ENCODE data around the gene NDST4.

Gene NDST4

DNA sequence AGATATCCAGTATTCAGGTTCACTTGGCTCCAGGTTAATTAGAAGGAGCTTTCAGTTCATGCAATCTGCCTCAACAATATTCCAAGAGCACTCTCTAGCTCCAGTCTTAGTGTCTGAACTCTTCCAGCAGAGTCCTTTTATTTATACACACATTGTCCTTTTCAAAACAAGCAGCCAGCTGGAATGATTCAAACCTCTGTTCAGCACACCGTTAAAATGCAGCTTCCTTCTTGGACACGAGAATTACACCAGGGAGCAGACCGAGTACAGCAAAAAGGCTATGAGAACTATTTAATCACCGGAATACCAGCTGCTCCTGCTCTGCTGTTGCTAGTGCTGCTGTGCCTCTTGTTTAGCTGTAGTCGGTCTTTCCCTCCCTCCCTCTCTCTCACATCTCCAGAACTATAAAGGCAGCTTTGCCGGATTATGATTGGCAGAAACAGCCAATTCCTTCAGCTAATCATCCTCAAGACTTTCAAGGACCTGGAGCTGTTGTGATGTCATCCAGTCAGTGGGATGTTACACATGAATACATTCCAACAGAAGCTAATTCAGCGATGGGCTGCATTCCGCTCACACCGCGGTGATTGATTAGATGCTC is at the start of gene NDST4:
TSS of gene NDST4 (minus strand) at position 115 of the 601 bp plus-strand sequence. CDS start 36,584 bp downstream, outside the sequence.
- peak; percentile 0 for DNase-seq (ENCODE audit: low read depth)

DNA sequence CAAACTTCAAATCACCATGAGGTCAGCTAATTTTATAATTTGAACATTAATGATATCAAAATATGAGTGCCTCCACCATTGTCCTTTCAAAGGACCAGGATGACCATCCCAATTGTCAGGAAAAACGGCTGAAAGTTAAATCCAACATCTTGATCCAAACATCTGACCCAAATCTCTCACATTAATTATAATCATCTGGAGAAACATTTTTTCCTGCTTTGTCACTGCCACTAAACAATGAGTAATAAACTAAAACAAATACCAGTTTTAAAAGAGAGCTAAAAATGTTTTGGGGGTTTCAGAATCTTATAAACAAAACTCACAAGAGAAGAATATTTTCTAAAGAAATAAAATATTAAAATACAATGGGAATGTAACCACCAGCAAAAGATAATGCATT is 45.7 kb upstream of the NDST4 start:
- DNase-seq (ENCODE audit: low read depth): peak; percentile 10

DNA sequence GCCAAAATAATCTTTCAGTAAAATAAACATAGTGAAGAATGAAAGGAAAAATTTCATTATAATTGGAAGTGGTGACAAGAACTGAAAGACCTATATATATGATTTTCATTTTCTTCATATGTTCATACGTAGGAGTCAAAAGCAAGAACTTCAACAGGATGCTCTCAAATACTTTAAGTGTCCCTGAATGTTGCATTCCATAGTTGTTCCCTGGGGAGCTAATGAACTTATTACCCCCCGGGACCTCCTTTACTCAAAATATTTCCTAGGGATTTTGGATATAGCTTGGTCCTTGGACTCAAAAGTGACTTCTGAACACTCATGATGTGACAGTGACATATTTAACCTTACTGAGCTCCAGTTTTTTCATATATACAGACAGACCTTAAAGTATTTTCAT is 44.9 kb upstream of the NDST4 start:
- no peak for DNase-seq (ENCODE audit: low read depth)

DNA sequence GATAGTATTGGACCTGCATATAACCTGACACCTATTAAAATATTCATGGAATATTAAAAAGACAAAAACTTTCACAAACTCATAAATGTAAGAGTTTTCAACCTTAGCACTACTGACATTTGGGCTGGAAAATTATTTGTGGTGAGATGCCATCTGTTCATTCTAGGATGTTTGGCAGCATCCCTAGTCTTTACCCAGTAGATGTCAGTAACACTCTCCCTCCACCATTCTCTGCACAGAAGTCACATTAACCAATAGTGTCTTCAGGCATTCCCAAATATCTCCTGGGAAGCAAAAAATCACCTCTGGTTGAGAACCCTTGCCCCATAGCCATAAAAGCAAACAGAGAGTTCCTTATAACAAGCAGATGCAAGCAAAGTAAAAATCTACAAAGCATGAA is 41.4 kb upstream of the NDST4 start:
- DNase-seq (ENCODE audit: low read depth): no peak

DNA sequence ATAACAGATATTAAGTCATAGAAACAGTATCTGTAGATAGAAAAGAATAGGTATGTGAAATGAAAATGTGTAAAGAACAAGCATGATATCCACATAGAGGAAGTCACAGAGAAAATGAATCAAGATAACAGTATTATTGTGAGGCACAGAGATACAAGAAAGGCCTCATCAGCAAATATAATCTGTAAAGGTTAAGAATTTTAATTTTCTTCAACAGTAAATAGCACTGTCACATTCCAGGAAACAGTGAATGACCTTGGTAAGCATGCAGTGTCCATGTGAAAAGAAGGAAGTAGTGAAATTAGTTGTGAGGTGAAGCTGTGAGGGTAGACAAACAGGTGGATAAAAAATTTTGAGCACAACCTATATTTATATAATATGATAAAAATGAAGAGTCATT is 39.5 kb upstream of the NDST4 start:
- no peak for DNase-seq (ENCODE audit: low read depth)

DNA sequence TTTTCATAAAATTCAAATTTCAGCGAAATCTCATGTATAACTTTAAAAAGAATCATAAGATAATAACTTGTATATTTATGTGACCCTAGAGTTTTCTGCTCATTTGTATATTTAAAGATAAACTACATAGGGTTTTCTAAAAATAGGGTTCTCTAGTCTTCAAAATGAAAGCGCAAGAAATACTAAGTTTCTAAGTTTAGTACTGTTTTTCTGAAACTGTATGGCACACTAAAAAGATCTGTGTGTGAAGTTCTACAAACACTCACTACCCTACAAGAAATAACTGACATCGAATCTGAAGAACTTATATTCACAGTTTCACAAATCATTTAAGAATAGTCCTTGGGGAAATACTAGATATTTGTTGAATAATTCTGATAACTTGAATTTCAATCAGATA is 38.7 kb upstream of the NDST4 start:
- DNase-seq (ENCODE audit: low read depth): no peak

DNA sequence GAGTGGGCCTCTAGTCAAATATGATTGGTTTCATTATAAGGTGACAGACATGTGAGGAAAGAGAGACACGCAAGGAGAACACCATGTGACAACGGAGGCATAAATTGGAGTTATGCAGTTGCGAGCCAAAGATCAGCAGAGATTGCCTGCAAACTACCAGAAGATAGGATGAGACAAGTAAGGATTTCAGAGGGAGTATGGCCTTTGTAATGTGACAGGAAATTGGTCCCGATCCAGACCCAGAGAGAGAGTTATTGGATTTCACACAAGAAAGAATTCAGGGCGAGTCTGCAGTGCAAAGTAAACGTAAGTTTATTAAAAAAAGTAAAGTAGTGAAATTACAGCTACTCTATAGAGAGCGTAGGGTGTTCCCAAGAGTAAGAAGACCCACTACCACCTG is 35.7 kb upstream of the NDST4 start:
- DNase-seq (ENCODE audit: low read depth): no peak

DNA sequence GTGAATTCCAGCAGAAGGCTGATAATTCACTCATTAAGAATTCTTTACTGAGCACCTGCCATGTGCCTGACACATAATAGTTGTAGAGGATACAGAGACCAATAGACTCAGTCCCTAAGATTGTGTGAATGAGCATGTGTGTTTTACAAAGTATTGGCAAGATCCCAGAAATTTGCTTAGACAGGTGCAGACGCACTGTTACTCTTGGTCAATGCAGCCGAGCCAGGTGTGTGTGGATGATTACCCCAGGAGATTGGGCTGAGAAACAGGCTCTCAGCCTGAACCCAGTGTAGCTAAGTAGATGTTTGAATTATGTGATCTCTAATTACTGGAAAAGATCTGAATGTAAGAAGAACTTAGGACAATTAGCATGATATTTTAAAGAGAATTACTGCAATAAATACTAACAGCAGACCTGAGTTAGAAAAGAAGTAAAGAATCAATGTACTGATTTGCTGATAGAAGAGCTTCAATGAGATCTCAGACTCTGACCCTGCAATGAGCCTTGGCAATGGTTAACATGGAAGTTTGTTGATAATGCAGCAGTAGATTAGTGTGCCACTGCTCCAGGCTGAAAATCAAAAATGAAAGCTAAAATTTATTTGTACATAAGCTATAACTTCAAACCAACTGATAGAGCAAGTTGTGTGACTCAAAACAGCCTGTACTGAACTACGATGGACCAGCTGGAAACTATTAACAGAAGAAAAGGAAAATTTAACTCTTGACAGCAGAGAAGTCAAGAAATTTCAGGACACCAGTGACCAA is 32.2 kb upstream of the NDST4 start:
- no peak for DNase-seq (ENCODE audit: low read depth)

DNA sequence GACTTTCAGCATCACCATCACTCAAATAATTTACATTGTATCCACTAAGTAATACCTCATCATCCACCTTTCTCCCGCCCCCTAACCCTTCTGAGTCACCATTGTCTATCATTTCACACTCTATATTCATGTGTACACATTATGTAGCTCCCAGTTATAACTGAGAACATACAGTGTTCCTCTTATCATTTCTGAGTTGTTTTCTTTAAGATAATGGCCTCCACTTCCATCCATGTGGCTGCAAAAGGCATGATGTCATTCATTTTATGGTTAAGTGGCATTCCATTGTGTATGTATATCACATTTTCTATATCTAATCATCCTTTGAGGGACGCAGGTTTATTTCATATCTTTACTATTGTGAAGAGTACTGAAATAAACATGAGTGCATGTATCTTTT is 14.6 kb upstream of the NDST4 start:
- DNase-seq (ENCODE audit: low read depth): no peak

DNA sequence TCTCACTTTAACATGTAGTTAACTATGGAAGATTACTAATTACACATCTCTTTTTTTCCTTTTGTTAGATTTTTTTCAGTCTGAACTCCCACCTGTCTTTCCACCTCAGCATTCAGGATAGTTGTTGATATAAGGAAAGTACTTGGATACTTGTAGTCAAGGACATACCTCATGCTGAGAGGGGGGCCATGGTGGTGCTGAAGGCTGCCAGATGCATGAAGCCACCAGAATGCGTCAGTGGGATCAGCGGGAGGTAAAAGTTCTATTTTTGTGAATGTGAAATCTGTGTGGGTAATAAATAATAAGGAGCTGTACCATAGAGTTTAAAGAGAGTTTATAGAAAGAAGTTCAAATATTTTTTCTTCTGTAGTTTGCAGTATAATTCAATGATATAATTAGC is 13.1 kb upstream of the NDST4 start:
- DNase-seq (ENCODE audit: low read depth): no peak

DNA sequence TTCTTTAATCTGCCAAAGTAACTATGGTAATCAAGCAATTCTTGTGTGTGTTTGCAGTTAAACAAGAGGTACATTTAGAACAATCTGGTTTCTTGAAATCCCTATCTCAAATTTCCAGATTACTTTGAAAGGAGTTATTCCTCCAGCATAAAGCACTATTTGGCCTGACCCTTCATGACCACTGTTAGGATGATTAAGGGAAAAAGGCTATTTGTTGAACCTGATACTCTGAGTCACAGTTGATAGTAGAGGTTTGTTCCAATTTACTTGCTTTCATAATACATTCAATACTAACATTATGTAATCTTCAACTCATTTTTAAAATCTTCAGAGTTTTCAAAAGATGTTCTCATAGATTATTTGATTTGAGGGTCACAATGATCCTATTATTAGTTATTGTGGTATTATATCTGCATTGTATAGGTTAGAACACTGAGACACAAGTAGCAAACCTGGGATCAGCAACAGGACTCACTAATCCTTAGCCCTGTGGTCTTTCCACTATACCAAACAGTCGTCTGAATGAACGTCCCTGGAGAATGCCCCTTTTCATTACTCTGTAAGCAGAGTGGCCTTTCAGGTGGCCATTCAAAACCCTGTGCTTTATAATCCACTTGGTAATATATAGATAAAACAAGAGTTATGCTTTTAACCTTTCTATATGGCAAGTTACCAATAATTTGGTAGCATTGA is 8.1 kb upstream of the NDST4 start:
- no peak for DNase-seq (ENCODE audit: low read depth)

DNA sequence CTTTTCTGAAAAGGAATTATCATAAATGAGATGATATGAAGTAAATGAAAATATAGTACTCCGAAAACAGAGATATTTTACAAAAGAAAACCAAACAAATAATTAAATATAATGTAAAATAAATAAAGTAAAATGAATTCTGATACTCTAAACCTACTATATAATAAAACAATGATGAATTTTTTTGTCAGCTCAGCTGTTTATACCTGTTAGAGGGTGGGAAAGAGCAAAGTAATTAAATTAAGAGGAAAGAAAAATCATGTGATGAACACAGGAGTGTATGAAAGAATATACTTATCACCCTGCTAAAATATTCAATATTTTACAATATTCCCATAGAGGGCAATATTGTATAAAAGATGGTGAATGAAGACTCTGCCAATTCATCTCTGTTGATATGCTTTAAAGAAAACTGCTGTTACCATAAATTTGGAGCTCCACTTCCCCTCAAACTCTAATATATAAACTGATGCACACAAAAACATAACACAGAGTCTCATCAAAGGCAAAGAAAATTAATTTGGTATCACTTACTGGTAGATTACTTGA is 6.5 kb upstream of the NDST4 start:
- DNase-seq (ENCODE audit: low read depth): no peak

DNA sequence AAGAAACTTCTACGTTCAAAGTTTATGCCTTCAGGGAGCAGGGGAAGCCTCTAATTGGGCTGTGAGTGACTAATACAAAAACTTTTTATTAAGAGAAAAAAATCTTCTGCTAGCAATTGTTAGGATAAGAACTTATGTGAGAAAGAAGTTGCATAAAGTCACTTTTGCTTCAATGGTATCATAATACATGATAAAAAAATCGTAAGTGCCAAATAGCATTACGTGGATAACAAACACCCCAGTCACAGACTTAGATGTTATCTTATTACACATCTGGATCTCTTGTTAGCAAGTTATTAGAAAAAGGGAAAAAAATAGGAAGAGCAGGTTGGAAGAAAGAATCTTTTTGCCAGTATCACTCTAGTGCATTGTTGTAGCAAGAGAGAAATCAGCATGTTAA is 4.2 kb upstream of the NDST4 start:
- DNase-seq (ENCODE audit: low read depth): no peak

DNA sequence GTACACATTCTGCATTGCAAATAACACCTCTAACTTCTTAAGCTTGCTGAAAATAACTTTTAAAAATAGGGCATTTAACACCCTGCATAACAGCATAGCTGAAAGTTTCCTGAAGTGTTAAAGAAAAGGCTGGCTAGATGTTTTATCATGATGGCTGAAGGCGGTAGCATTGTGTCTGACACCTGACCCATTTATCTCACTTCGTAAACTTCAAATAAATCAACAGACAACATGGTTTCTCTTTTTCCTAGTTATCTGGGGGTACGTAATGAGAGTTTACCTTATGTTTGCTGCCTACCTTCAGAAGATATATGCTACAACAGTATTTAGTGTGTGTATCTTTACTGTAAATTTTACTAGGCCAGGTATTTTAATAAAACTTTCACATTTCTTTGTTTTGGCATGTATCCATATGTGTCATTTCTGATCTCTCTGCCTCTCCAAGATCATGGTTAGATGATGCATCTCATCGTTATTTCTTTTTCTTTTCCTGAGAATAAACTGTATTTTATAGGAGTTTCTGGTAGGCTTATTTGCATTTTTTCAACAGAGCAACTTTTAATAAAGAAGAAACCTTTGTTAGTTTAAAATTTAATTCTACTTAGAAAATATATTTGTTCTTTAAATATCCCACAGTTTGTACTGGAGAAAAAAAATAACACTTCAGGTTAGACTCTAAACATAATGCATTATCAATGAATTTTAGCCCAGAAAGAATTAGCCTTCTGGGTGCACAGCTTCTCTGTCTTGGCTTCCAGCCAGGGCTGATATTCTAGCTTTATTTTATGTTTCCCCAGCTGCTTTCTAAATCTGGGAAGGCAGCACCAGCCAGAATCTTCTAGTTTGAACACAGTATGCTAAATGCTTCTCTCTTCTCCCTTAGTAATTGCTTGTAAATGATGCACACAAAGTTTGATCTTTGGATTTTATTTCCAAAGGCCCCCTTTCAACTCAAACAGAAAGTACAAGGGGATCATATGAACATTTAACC is 2.9 kb downstream of the NDST4 start:
- DNase-seq (ENCODE audit: low read depth): no peak

DNA sequence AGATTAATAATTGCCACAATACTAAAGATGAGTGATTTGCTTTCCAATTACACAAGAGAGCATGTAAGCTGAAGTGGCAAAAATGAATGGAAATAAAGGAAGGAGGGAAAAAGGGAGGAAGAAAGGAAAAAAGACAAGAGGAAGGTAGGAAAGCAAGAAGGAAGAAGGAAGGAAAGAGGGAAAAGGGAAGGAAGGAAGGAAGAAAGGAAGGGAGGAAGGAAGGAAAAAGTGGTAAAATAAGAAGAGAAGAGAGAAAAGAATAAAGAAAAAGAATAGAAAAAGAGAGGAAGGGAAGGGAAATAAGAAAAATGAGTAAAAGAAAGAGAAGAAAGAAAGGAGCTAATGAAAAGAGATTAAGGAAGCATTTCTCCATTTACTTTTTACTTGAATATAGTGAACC is 4.6 kb downstream of the NDST4 start:
- no peak for DNase-seq (ENCODE audit: low read depth)

DNA sequence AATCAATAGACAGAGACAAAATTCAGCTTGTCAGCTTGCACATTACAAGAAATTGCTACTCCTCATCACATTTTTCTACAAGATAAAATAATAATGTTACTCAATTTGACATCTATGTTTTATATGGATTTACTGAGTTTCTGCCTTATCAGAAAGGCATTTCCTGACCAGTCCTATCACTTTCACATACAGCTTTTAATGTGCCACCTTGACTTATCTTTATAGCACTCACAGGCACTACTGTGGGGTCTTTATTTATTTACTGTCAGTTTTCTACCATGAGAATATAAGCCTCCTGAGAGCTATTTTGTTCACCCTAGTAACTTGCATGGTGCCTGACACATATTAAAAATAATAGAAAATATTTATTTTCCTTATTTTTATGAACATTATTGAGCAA is 6.0 kb downstream of the NDST4 start:
- no peak for DNase-seq (ENCODE audit: low read depth)

DNA sequence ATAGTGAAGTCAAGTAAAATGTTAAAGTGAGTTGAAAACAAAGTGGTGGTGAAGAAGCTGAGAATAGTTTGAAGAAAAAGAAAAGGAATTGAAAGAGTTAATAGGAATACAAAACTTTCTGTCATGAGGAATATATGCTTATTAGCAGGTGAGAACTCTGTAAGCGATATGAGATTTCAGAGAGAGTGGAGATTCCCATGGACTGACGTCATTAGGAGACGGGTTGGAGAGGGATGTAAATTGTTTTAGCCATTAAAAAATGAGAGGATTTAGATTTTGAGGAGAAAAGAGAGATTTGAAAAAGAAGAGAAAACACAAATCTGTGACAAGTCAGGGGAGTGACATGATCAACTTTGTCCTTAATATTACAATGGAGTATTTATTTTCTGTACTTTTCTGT is 11.7 kb downstream of the NDST4 start:
- no peak for DNase-seq (ENCODE audit: low read depth)

DNA sequence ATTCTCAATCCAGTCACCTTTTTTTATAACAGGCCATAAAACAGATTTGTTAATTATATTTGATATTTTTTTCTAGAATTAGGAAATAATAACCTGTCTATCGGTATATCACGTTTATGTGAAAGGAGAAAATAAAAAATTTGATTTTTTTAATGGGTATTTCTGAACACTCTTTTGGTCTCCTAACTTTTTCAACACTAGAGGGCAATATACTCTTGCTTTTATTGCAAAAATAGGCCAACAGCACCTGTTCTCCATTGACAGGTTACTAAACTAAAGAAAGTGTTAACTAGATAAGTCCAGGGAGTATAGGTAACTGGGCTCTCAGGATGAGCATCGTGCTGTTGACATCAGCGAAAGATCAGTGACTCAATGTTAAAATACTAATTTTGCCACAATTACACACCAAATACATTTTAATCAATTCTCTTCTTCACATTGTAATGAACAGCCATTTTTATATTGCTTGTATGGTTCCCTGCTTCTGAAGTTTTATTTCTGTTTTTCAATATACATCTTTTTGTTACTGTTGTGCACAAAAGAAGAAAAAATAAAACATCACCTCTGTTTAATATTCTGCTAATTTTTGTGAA is 22.8 kb downstream of the NDST4 start:
- DNase-seq (ENCODE audit: low read depth): peak; percentile 42

DNA sequence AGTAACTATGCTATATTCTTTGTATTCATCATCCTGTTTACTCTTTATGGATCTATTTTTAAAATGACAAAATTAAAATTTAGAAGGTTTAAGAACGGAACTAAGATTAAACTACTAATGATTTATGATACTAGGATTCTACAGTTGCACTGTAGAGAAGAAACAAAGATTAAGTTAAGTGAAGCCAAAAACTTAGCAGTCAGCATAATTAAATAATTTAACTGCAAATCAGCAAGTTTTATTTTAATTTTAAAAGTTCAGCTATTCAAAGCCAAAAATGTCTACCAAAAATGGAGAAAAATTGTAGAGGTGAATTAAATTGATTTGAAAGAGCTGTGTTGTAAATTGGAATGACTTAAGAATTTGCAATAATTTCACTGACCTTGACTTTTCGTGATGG is 30.8 kb downstream of the NDST4 start:
- DNase-seq (ENCODE audit: low read depth): no peak

DNA sequence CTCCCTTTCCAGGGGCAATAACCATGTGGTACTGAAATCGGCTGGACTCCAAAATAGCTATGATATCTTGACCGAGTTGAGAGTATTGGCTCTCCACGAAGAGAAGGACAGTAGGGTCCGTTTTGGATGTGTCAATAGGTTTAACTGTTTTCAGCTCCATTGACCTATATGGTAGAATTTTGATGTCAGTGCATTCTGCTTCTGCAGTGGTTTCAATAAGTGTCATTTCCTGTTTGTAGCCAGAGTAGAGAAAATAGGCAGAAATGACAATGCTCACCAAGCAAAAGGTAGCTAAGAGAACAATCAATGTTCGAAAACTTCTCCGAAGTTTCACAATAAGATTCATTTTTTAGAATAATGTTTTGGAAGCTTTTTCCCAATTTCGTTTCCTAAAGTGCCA is 36.7 kb downstream of the NDST4 start:
- no peak for DNase-seq (ENCODE audit: low read depth)

DNA sequence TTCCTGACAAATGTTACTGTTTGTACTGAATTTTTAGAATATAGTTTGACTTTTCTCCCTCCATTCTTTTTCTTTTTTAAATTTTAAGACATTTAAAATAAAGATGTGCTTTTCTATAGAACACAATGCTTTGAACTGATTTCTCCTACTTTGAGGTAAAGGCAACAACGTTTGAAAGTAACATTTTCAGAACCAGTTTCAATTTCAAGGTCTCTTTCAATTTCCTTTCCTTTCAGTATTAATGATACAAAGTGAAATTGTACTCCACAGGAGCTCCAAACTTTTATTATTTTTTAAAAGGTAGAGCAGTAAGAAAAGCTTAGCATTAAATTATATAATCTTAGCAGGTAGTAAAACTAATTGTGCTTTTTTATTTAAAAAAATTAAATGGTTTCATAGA is 54.9 kb downstream of the NDST4 start:
- no peak for DNase-seq (ENCODE audit: low read depth)

DNA sequence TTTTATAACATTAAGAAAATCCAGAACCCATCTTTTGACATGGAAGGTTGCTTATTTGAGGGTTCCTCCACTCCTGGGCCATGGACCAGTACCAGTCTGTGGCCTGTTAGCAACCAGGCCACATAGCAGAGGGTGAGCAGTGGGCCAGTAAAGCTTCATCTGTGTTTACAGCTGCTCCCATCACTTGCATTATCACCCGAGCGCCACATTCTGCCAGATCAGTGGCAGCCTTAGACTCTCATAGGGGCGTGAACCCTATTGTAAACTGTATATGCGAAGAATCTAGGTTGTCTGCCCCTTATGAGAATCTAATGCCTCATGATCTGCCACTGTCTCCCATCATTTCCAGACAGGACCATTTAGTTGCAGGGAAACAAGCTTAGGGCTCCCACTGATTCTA is 58.6 kb downstream of the NDST4 start:
- DNase-seq (ENCODE audit: low read depth): no peak

Data from ELR (cell line).